ENCODE measurements around the gene SLN. TPM values are rescaled to one million over a fixed set of nuclear protein-coding genes. Genes with fewer than 3 reads are reported as not detected.

The SLN gene
- total RNA-seq, 1 experiment from 2014 or later = not detected

DNA sequence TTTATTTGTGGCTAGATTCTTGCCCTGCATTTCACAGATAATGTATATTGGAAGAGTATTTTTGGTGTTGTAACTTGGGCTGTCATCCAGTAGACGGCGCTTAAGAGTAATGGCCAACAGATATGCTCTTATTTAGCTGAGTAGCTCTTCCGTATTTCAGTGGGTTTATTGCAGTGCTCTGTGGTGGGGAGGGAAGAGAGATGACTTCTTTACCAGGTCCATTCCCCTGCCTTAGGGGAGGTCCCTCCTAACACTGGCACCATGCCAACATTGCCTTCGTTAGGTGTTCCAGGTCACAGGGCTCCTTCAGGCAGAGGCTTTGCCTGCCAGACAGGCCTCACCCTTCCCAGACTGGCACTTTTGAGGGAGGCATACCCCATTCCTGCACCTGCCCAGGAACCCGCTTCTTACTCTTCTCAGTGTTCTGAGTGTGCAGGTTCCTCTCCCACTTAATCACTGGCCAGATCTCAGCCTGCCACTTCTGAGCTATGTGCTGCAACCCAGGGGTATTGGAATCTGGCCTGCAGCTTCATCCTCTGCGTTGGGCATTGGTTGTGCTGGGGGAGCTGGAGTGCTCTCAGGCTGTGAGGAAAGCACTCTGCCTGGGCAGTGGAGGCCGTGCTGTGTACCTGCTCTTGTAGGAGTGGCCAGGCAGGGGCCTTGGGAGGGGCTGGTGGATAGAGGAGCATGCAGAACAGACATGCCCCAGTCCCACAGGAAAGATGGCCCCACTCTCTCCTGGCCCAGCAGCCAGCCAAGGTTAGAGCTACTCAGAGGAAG, 29.4 kb upstream of the SLN start:
- H3K4me1 Mint-ChIP-seq = peaks cover 12 to 20% of the 10 kb centered on the region in 2 experiments
- H3K56ac ChIP-seq (ENCODE audit: insufficient read length, low read depth, low read length) = no peak overlapping the region
- no peaks in the 10 kb centered on the region for H3K4me1 ChIP-seq (ENCODE audit: insufficient read depth, low read length)

More for the DNA sequence above, 29.4 kb upstream of the SLN start:
- Mint-ChIP-seq H3K27me3 (ENCODE audit: low read depth) (peaks cover 19% of the 10 kb centered on the region), H3K9me3 (peaks cover 2 to 11% of the 10 kb centered on the region in 2 experiments; a peak in 4 of 5 replicates), H3K4me3 (no peak overlapping the region), H3K27ac (no peak overlapping the region), H3K36me3 (ENCODE audit: insufficient read depth in 1 of 3, low read depth in 3 of 3) (peaks cover 0 to 11% (median 0%) of the 10 kb centered on the region in 3 experiments; a peak in 2 of 7 replicates)
- Histone ChIP-seq H3K27me3 (ENCODE audit: insufficient read depth, low read length) (no peaks in the 10 kb centered on the region), H3K4me2 (ENCODE audit: insufficient read depth, insufficient read length, low read length) (no peak overlapping the region), H3K27ac (ENCODE audit: insufficient read length, low read depth, low read length) (no peak overlapping the region), H2AFZ (ENCODE audit: low read length) (no peak overlapping the region), H2BK20ac (ENCODE audit: low read depth, low read length, poor library complexity, severe bottlenecking) (no peak overlapping the region), H4K8ac (replicated peaks; ENCODE audit: insufficient read length, low read depth, low read length) (no peak overlapping the region), H4K5ac (ENCODE audit: insufficient read length, low read depth, low read length) (no peak overlapping the region), H2BK120ac (ENCODE audit: low read depth, low read length, poor library complexity, severe bottlenecking) (no peak overlapping the region), H2BK5ac (ENCODE audit: insufficient read length, low read length) (no peak overlapping the region), H3K79me1 (ENCODE audit: insufficient read depth, low read depth, low read length, poor library complexity, severe bottlenecking) (no peaks in the 10 kb centered on the region), H3T11ph (ENCODE audit: low read length) (no peak overlapping the region), H3K4ac (ENCODE audit: low read depth, low read length) (no peak overlapping the region), H3K18ac (ENCODE audit: insufficient read length, low read depth, low read length) (no peak overlapping the region), H3K79me2 (ENCODE audit: insufficient read depth, low read length) (no peaks in the 10 kb centered on the region), H3K23ac (ENCODE audit: insufficient read length, low read depth, low read length) (no peak overlapping the region), H4K20me1 (ENCODE audit: control insufficient read depth, insufficient read depth, insufficient read length) (no peaks in the 10 kb centered on the region), H2BK15ac (ENCODE audit: low read depth, low read length) (no peak overlapping the region), H3K14ac (ENCODE audit: insufficient read depth, low read length) (no peak overlapping the region), H3K9ac (ENCODE audit: extremely low read depth, insufficient read length, low read length) (no peak overlapping the region), H2AK5ac (ENCODE audit: insufficient read length, low read length) (no peak overlapping the region), H3K23me2 (ENCODE audit: insufficient read length, low read depth, low read length, poor library complexity, severe bottlenecking) (no peaks in the 10 kb centered on the region), H2BK12ac (ENCODE audit: insufficient read length, low read depth, low read length) (no peak overlapping the region), H4K91ac (ENCODE audit: insufficient read length, low read depth, low read length) (no peak overlapping the region), H3K9me3 (ENCODE audit: control insufficient read depth, low read depth, low read length) (no peaks in the 10 kb centered on the region)
- no peak for DNase-seq
- TF ChIP-seq CTCF (conservative IDR thresholded peaks at IDR 0.05) = peak; percentile 79
- no CpG with 5 or more reads among the region's 7 CpGs for WGBS (ENCODE audit: extremely low coverage, insufficient read length, low lambda C conversion rate)
